NCI-H128 (cell line): ENCODE measurements around the gene RANBP3L.
"Not testable (repeated sequence)": the region's sequence is repeated elsewhere in the genome, so short reads cannot be mapped to it uniquely, and the experiment has no call there.

Source experiments
- DNase-seq: peaks from one replicate; lab custom pipeline; 2025; ENCODE audit not compliant: unreplicated experiment; lab: John Stamatoyannopoulos, UW

RANBP3L gene

GRCh38 chr5:36208786-36209185 lies 92.9 kb downstream of the RANBP3L start:
- DNase-seq, result no peak

DNA sequence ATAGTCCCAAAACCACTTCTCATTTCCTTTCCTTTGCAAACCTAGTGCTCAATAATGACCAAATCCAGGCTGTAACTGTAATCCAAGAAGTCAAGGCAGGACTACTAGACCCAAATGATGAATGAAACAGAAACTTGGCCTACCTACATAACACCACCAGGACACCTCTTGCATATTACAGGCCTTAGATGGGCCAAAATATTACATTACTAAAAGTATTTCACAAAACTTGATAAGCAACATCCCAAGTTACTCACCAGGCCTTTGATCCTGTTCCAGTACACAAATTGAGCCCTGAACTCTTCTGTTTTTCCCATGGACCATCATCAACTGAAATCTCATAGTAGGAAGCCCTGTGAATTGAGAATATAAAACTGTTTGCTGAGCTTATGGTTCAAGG lies 94.8 kb downstream of the RANBP3L start:
- no peak for DNase-seq

GRCh38 chr5:36205329-36205728 lies 96.4 kb downstream of the RANBP3L start:
- DNase-seq, result no peak

DNA sequence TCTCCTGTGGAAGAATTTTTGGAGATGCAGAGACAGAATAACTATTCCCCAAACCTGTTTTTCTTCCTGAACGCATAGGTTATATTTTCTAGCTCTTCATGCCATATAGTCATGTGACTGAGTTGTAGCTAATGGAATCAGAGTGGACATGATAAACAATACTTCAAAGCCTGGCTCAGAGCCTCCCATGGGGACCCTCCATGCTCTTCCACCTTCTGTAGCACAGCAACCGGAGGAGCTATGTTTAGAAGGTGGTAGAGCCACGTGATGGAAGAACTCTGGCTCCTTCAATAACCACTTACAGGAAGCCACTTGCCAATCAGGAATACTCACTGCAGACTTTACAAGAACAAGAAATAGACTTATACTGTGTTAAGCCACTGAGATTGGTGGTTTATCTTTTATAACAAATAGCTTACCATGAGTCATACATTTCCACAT lies 99.2 kb downstream of the RANBP3L start:
- peak; percentile 38 for DNase-seq

GRCh38 chr5:36200513-36200912 lies 101.2 kb downstream of the RANBP3L start:
- no peak for DNase-seq

- no peak for DNase-seq
Measured at GRCh38 chr5:36199620-36200019, 102.1 kb downstream of the RANBP3L start.

- not testable (repeated sequence) for DNase-seq
Measured at GRCh38 chr5:36198783-36199182, 102.9 kb downstream of the RANBP3L start.
